GM23248 (cell line): ENCODE measurements around the gene PAFAH1B2.
"Not testable (repeated sequence)": the region's sequence is repeated elsewhere in the genome, so short reads cannot be mapped to it uniquely, and the experiment has no call there.

Source experiments
- EZH2 ChIP-seq: fragments of 200-600 bp; sonication (generic); IDR thresholded peaks from 2 replicates; pipeline ENCODE4 v1.6.1; 2018; ENCODE audit warnings: antibody characterized with exemption, mild to moderate bottlenecking; ENCODE audit not compliant: insufficient read depth, poor library complexity, severe bottlenecking
- EZH2phosphoT487 ChIP-seq: fragments of 200-600 bp; sonication (generic); IDR thresholded peaks from 2 replicates; pipeline ENCODE4 v1.6.1; 2018; ENCODE audit warnings: antibody characterized with exemption, moderate library complexity, mild to moderate bottlenecking, low read depth; ENCODE audit not compliant: insufficient read depth

DNA sequence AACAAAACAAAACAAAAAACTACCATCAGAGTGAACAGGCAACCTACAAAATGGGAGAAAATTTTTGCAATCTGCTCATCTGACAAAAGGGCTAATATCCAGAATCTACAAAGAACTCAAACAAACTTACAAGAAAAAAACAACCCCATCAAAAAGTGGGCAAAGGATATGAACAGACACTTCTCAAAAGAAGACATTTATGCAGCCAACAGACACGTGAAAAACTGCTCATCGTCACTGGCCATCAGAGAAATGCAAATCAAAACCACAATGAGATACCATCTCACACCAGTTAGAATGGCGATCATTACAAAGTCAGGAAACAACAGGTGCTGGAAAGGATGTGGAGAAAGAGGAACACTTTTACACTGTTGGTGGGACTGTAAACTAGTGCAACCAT, 31.6 kb upstream of the PAFAH1B2 start:
- not testable (repeated sequence) for TF ChIP-seq EZH2, EZH2phosphoT487
